Testis (tissue), 2 donors: ENCODE data around the gene EXTL2.

Experiments
- POLR2A ChIP-seq: fragments of 450-650 bp; IDR thresholded peaks from one replicate; pipeline ENCODE4 v1.6.1; 2017; ENCODE audit warnings: antibody characterized with exemption, mild to moderate bottlenecking, moderate library complexity
- TF ChIP-seq, protein P1 (sequence below), 3 experiments: fragments of 450-650 bp in 2 of 3; fragments of 200-600 bp in 1 of 3; sonication (generic) in 1 of 3; IDR thresholded peaks; one replicate each; pipeline ENCODE4 v1.5.1; 2016 to 2019; ENCODE audit warnings: antibody characterized with exemption in 3 of 3, mild to moderate bottlenecking in 2 of 3, moderate library complexity in 1 of 3

DNA sequence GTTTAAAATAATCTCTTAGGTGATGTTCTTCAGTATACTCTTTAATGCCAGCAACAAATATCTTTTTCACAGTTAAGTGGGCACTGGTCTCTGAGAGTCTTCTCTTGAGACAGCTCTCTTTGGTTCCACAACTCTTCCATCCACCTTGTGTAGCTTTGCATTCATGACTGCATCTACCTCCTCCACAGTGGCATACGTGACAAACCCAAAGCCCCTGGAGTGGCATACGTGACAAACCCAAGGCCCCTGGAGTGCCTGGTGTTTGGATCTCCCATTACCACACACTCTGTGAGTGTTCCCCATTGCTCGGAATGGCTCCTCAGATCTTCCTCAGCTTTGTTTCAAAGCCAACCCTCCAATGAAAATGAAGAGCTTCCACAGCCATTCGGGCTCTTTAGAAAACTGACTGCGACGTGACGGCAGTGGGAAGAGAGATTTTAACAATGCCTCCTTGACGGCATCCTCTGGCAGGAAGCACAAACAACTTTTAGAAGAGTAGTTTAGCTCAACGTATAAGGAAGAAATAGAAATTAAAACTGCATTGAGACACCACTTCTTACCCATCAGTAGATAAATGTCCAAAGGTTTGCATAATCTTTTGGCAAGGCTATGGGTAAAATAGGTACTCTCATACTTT, 47.1 kb upstream of the EXTL2 start:
- TF ChIP-seq, protein P1, sequence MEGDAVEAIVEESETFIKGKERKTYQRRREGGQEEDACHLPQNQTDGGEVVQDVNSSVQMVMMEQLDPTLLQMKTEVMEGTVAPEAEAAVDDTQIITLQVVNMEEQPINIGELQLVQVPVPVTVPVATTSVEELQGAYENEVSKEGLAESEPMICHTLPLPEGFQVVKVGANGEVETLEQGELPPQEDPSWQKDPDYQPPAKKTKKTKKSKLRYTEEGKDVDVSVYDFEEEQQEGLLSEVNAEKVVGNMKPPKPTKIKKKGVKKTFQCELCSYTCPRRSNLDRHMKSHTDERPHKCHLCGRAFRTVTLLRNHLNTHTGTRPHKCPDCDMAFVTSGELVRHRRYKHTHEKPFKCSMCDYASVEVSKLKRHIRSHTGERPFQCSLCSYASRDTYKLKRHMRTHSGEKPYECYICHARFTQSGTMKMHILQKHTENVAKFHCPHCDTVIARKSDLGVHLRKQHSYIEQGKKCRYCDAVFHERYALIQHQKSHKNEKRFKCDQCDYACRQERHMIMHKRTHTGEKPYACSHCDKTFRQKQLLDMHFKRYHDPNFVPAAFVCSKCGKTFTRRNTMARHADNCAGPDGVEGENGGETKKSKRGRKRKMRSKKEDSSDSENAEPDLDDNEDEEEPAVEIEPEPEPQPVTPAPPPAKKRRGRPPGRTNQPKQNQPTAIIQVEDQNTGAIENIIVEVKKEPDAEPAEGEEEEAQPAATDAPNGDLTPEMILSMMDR (IDR thresholded peaks at IDR 0.05): no peak
- TF ChIP-seq POLR2A: no peak
